OCI-LY3 (cell line): ENCODE data around the gene CCDC8.

Experiments used
- CTCF ChIP-seq: fragments of 200-600, 300-600 bp; sonication (generic); IDR thresholded peaks from 2 replicates; pipeline ENCODE4 v1.5.1; 2014; ENCODE audit warnings: antibody characterized with exemption, low read length, low read depth
- EZH2phosphoT487 ChIP-seq: fragments of 200-600 bp; shearing (Covaris generic); IDR thresholded peaks from 2 replicates; pipeline ENCODE4 v1.6.1; 2018; ENCODE audit warnings: antibody characterized with exemption, mixed run types, low read depth

- TF ChIP-seq CTCF (no peak), EZH2phosphoT487 (no peak)
These were observed 14.2 kb upstream of the CCDC8 start for GRCh38 chr19:46427518-46428045.
